Adrenal gland (tissue), 12 donors: ENCODE results near the gene MBNL1. TPM values are rescaled to one million over a fixed set of nuclear protein-coding genes. Genes with fewer than 3 reads are reported as not detected.

Source experiments
- DNase-seq, 7 donors: peaks; one replicate each; pipeline ENCODE4 v3.0.0-alpha.2; 2019 to 2020
- H3K27ac ChIP-seq, 5 donors: fragments of 200-600 bp; sonication (generic) in 4 of 5; 1 replicate in 3 of 5; 2 replicates in 2 of 5; pipeline versions ENCODE4 v1.5.1 to v1.8.0; 2016 to 2020; ENCODE audit warnings: mild to moderate bottlenecking in 1 of 5
- H3K27me3 ChIP-seq: fragments of 200-600 bp; 2 replicates; pipeline ENCODE4 v1.8.0; 2021
- H3K36me3 ChIP-seq, 2 donors: fragments of 200-600 bp; replicated peaks in 1 of 2; 1 replicate in 1 of 2; 2 replicates in 1 of 2; pipeline versions ENCODE4 v1.5.1 to v1.8.0; 2018 to 2022
- H3K4me1 ChIP-seq, 2 donors: fragments of 200-600 bp; replicated peaks in 1 of 2; 1 replicate in 1 of 2; 2 replicates in 1 of 2; pipeline versions ENCODE4 v1.5.1 to v1.8.0; 2018 to 2021
- H3K4me3 ChIP-seq, 4 donors: fragments of 200-600 bp; sonication (generic) in 3 of 4; one replicate each; pipeline ENCODE4 v1.5.1; 2016 to 2018
- H3K9me3 ChIP-seq, 3 donors: fragments of 200-600 bp; sonication (generic) in 1 of 3; replicated peaks in 1 of 3; 1 replicate in 2 of 3; 2 replicates in 1 of 3; pipeline versions ENCODE4 v1.5.1 to v1.8.0; 2016 to 2021
- POLR2A ChIP-seq, 2 donors: fragments of 450-650 bp; IDR thresholded peaks; one replicate each; pipeline ENCODE4 v1.6.1; 2017; ENCODE audit warnings: antibody characterized with exemption in 2 of 2, mild to moderate bottlenecking in 2 of 2, moderate library complexity in 1 of 2
- WGBS, 4 donors: extraction: QIAGEN DNeasy Blood & Tissue Kit in 2 of 4; methylation state at CpG; one replicate each; pipeline versions ENCODE4 v1.1.5 to v1.1.7; 2013 to 2017; 5-methylcytosine and 5-hydroxymethylcytosine counted together
- intact Hi-C, 2 donors: fragments of 100-400 bp; cut with DNase I; formaldehyde crosslinking; loops; one replicate each; pipeline versions ENCODE4 v1.14.1 to v1.15.0; 2022 to 2023
- polyA plus RNA-seq, 3 donors: library from polyadenylated mRNA; stranded (reverse); fragments of 200-250 nt in 2 of 3; fragments of 350-450 nt in 1 of 3; fragmentation: Illumina TruSeq in 1 of 3; extraction: RNeasy Lipid Tissue Mini Kit (QIAGEN cat#74804) in 1 of 3; gene quantifications; one replicate each; pipeline ENCODE4 v1.2.3, GENCODE V29; 2013 to 2014
- total RNA-seq, 9 donors: library from RNA; depleted of rRNA in 4 of 9; stranded (reverse); fragments of >200 nt in 4 of 9; fragments of 120-200 nt in 1 of 9; fragmentation: NEBNext Ultra II Directional in 1 of 9; extraction: Animal tissue kit (Norgen Biotek cat#: 25700) in 1 of 9; gene quantifications; one replicate each; pipeline versions ENCODE4 v1.1.0 to v1.2.4, GENCODE V29; 2013 to 2023
- TF ChIP-seq, protein P1 (sequence below), 6 experiments: fragments of 450-650 bp in 4 of 6; fragments of 200-600 bp in 2 of 6; sonication (generic) in 1 of 6; IDR thresholded peaks; 1 replicate in 5 of 6; 2 replicates in 1 of 6; pipeline versions ENCODE4 v1.5.1 to v1.8.0; 2016 to 2021; ENCODE audit warnings: antibody characterized with exemption in 6 of 6, mild to moderate bottlenecking in 2 of 6, moderate library complexity in 1 of 6
- donor health status: healthy with polysubstance abuse.
- donor health status: Bipolar disorder and iron deficiency.
- donor health status: DM: yes; HTN: yes; CAD: no.
- donor health status: DM: no; HTN: no; CAD: no.
- donor health status: DM: no; HTN: no; CAD: no.
- donor health status: DM: yes; HTN: yes; CAD: no.

The MBNL1 gene
- total and polyA plus RNA-seq, 12 donors, result 30.6 to 252 (median 122) TPM

DNA sequence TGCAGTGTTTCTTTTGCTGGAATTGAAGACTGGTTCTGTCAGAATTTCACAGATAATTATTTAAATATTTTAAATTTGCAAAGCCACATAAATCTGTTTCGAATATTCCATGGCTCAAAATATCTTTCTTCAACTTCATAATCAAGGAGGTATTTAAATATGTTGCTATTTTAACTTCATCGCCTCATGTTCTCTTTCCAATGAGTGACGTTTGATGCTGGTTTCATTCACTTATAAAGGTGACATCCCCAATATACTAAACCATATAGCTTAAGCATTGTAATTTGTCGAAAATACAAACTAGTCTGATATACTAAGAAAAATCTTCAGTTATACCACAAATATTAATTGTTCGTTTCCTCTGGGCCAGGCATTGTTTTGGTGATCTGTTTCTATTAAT lies 22.5 kb downstream of the MBNL1 start:
- no peaks in the 10 kb centered on the region for H3K27me3 ChIP-seq
- DNase-seq, result no peak
- no peaks in the 10 kb centered on the region for H3K36me3 ChIP-seq
- H3K9me3 ChIP-seq, result no peaks in the 10 kb centered on the region
- TF ChIP-seq, protein P1, sequence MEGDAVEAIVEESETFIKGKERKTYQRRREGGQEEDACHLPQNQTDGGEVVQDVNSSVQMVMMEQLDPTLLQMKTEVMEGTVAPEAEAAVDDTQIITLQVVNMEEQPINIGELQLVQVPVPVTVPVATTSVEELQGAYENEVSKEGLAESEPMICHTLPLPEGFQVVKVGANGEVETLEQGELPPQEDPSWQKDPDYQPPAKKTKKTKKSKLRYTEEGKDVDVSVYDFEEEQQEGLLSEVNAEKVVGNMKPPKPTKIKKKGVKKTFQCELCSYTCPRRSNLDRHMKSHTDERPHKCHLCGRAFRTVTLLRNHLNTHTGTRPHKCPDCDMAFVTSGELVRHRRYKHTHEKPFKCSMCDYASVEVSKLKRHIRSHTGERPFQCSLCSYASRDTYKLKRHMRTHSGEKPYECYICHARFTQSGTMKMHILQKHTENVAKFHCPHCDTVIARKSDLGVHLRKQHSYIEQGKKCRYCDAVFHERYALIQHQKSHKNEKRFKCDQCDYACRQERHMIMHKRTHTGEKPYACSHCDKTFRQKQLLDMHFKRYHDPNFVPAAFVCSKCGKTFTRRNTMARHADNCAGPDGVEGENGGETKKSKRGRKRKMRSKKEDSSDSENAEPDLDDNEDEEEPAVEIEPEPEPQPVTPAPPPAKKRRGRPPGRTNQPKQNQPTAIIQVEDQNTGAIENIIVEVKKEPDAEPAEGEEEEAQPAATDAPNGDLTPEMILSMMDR (IDR thresholded peaks at IDR 0.05), result no peak
- TF ChIP-seq POLR2A (IDR thresholded peaks at IDR 0.05), result no peak
- intact Hi-C loops, result no loop called here
- H3K4me3 ChIP-seq, result no peak overlapping the region
- H3K27ac ChIP-seq, result no peak overlapping the region
- 82 to 92% (median 86%) methylated on average over 5 of the region's 5 CpGs for WGBS, 4 donors
- H3K4me1 ChIP-seq, result peaks cover 0 to 22% of the 10 kb centered on the region in 2 donors

DNA sequence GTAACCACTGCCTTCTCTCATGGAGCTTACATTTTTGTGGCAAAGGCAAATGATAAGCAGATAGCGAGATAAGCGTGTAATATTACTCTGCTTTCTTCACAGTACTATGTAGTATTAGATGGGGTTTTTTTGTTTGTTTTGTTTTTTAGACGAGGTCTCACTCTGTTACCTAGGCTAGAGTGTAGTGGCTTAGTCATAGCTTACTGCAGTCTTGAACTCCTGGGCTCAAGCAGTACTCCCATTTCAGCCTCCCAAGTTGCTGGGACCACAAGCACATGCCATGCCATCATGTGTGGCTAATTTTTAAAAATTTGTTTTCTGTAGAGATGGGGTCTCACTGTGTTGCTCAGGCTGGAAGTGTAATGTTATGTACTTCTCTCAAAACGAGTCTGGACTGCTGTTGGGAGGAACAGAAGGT lies 22.9 kb downstream of the MBNL1 start:
- TF ChIP-seq, protein P1 (IDR thresholded peaks at IDR 0.05), result no peak
- TF ChIP-seq POLR2A (IDR thresholded peaks at IDR 0.05), result no peak
- intact Hi-C loops, result no loop called here
- Histone ChIP-seq H3K27me3 (no peaks in the 10 kb centered on the region), H3K36me3 (no peaks in the 10 kb centered on the region), H3K4me3 (no peak overlapping the region), H3K9me3 (no peaks in the 10 kb centered on the region), H3K27ac (no peak overlapping the region), H3K4me1 (peaks cover 0 to 25% of the 10 kb centered on the region in 2 donors)
- DNase-seq, result no peak
- WGBS, 4 donors, result 77 to 82% (median 79%) methylated on average over 4 of the region's 4 CpGs

DNA sequence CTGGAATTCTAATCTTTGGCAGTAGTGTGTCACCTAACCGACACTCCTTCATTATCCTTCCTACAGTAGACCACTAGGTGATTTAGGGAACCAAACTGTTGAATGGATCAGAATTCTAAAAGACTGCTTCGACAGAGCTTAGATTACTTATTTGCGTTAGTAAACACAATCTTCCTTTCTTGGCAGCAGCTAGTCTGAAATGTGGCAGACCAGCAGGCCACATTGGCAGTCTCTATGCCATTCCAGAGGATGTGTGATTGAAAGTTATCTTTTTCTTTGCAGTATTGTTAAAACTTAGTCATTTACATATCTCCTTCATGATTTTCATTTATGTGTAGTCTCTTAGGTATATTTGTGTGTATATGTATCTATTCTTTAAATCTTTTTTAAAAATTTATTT lies 23.6 kb downstream of the MBNL1 start:
- 82 to 86% (median 84%) methylated on average over 3 of the region's 3 CpGs for WGBS, 4 donors
- H3K27ac ChIP-seq, result no peak overlapping the region
- peaks cover under 1 to 31% of the 10 kb centered on the region in 2 donors for H3K4me1 ChIP-seq
- no peaks in the 10 kb centered on the region for H3K9me3 ChIP-seq
- no peaks in the 10 kb centered on the region for H3K27me3 ChIP-seq
- no peak overlapping the region for H3K4me3 ChIP-seq
- DNase-seq, result no peak
- no peak for TF ChIP-seq POLR2A (IDR thresholded peaks at IDR 0.05)
- TF ChIP-seq, protein P1 (IDR thresholded peaks at IDR 0.05), result no peak
- intact Hi-C loops, result no loop called here
- H3K36me3 ChIP-seq, result no peaks in the 10 kb centered on the region

DNA sequence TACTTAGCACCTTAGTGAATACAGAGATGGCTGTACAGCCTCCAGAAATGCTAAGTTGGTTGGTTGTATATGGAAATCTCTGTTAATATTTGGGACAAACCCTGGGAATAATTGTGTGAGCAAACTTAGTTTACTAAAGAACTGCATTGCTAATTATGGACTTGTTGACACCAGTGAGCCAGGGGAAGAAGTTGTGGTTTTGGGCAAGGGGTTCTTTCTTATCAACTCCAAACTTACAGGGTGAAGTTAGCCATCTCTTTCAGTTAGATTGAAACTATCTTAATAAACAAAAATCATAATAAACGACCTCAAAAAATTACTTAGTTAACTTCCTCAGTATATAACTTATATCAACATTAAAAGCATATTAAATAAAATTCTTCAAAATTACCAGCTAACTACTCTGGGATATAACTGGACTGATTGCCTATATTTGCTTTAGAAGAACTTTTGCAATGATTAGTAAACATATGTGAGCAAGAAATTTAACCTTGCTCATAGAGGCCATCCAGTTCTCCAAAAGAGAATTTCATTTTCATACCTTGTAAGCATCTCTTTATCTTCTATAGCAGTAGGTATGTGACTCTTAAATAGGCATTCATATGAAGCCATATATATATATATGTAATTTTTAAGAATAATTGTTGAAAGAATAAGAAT lies 24.7 kb downstream of the MBNL1 start:
- Histone ChIP-seq H3K27me3 (no peaks in the 10 kb centered on the region), H3K9me3 (no peaks in the 10 kb centered on the region), H3K27ac (no peak overlapping the region), H3K4me3 (no peak overlapping the region), H3K4me1 (peaks cover 11 to 38% of the 10 kb centered on the region in 2 donors), H3K36me3 (no peaks in the 10 kb centered on the region)
- intact Hi-C loops, result no loop called here
- WGBS, 4 donors, result 55 to 70% (median 65%) methylated on average over 1 of the region's 1 CpG
- DNase-seq, result no peak
- no peak for TF ChIP-seq POLR2A (IDR thresholded peaks at IDR 0.05)
- TF ChIP-seq, protein P1 (IDR thresholded peaks at IDR 0.05), result no peak
